Activated B cell treated with CpG ODN at 0.5 μM for 24 hours (primary cell): ENCODE results near the gene CDH10. TPM values are rescaled to one million over a fixed set of nuclear protein-coding genes. Genes with fewer than 3 reads are reported as not detected.

ENCODE experiments used
- ATAC-seq: fragments of 200-7000 bp; cut with Tn5 transposase; one replicate; pipeline ENCODE4 v1.10.0; 2021; ENCODE audit warnings: low read depth, mild to moderate bottlenecking, moderate library complexity
- CTCF ChIA-PET: fragments of 350-600 bp; sonication (Branson Sonifier 250); formaldehyde crosslinking; loops from one replicate; lab custom pipeline; 2021; ENCODE audit warnings: antibody characterized with exemption; lab: Charles Lee
- POLR2A ChIA-PET: fragments of 350-600 bp; sonication (Branson Sonifier 250); formaldehyde crosslinking; loops from one replicate; lab custom pipeline; 2021; ENCODE audit warnings: antibody characterized with exemption; lab: Charles Lee
- DNase-seq: peaks from one replicate; pipeline ENCODE4 v3.0.0; 2022
- H3K27ac Mint-ChIP-seq: one replicate; pipeline ENCODE4 v1.8.0; 2020; ENCODE audit warnings: mixed read lengths
- H3K27me3 Mint-ChIP-seq: one replicate; pipeline ENCODE4 v1.8.0; 2021; ENCODE audit warnings: mixed read lengths
- H3K36me3 Mint-ChIP-seq: one replicate; pipeline ENCODE4 v1.8.0; 2021; ENCODE audit warnings: low read depth, mixed read lengths
- H3K4me1 Mint-ChIP-seq: one replicate; pipeline ENCODE4 v1.8.0; 2021; ENCODE audit warnings: mixed read lengths
- H3K4me3 Mint-ChIP-seq: one replicate; pipeline ENCODE4 v1.8.0; 2020; ENCODE audit warnings: mild to moderate bottlenecking, mixed read lengths
- H3K9me3 Mint-ChIP-seq: one replicate; pipeline ENCODE4 v1.8.0; 2020; ENCODE audit warnings: mixed read lengths
- intact Hi-C: fragments of 100-400 bp; cut with micrococcal nuclease; formaldehyde crosslinking; loops from one replicate; pipeline ENCODE4 v1.15.1; 2024
- total RNA-seq: library from RNA; stranded (reverse); gene quantifications from 2 replicates; pipeline ENCODE4 v1.2.3, GENCODE V29; 2022
- TF ChIP-seq, protein P1 (sequence below): fragments of 200-600 bp; IDR thresholded peaks from one replicate; pipeline ENCODE4 v1.8.0; 2022; ENCODE audit warnings: antibody characterized with exemption, mild to moderate bottlenecking

Gene CDH10
- total RNA-seq, 1 donor from 2014 or later = not detected

DNA sequence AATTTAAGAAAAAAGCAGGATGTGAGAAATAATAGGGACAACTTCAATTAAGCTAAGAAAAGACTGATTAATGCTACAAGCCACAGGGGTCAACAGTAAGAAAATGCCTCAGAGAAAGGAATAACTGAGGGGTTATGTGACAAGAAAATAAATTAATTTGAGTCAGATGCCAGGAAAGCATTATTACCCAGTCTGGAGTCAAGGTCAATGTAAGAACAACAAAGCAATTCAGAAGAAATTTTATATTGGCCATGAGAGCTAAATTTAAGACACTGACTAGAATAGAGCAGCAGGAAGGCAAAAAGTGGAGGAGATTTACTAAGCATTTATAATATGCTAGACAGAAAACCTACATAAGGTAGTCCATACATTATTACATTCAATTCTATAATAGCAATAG lies 73.5 kb downstream of the CDH10 start:
- Mint-ChIP-seq H3K9me3 (no peaks in the 10 kb centered on the region), H3K27ac (no peak overlapping the region), H3K36me3 (no peaks in the 10 kb centered on the region), H3K4me1 (no peaks in the 10 kb centered on the region), H3K27me3 (no peaks in the 10 kb centered on the region), H3K4me3 (no peak overlapping the region)
- ChIA-PET POLR2A (no interaction called here), CTCF (no interaction called here)
- ATAC-seq = no peak
- TF ChIP-seq, protein P1, sequence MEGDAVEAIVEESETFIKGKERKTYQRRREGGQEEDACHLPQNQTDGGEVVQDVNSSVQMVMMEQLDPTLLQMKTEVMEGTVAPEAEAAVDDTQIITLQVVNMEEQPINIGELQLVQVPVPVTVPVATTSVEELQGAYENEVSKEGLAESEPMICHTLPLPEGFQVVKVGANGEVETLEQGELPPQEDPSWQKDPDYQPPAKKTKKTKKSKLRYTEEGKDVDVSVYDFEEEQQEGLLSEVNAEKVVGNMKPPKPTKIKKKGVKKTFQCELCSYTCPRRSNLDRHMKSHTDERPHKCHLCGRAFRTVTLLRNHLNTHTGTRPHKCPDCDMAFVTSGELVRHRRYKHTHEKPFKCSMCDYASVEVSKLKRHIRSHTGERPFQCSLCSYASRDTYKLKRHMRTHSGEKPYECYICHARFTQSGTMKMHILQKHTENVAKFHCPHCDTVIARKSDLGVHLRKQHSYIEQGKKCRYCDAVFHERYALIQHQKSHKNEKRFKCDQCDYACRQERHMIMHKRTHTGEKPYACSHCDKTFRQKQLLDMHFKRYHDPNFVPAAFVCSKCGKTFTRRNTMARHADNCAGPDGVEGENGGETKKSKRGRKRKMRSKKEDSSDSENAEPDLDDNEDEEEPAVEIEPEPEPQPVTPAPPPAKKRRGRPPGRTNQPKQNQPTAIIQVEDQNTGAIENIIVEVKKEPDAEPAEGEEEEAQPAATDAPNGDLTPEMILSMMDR = no peak
- intact Hi-C loops = no loop called here
- no peak for DNase-seq

DNA sequence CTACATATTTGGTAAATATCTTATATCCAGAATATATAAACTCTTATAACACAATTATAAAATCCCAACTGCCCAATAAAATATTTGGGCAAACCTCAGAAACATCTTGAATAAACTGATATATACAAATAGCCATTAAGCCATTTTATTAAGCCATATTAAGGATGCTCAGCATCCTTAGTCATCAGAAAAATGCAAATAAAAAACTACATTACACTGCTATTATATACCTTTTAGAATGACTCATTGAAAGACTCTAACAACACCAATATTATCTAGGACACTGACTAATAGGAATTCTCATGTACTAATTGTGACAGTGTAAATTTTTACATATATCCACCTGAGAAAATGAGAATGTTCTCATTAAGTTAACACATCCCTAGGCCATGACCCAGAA lies 77.8 kb downstream of the CDH10 start:
- TF ChIP-seq, protein P1 = no peak
- no peak overlapping the region for H3K4me3 Mint-ChIP-seq
- ATAC-seq = no peak

GRCh38 chr5:24555229-24555628 lies 89.5 kb downstream of the CDH10 start:
- no peak for DNase-seq
- Mint-ChIP-seq H3K27me3 (no peaks in the 10 kb centered on the region), H3K36me3 (no peaks in the 10 kb centered on the region), H3K9me3 (no peaks in the 10 kb centered on the region), H3K4me1 (no peaks in the 10 kb centered on the region), H3K27ac (no peak overlapping the region), H3K4me3 (no peak overlapping the region)
- POLR2A ChIA-PET = no interaction called here
- ATAC-seq = no peak
- TF ChIP-seq, protein P1 = no peak
- intact Hi-C loops = no loop called here
- CTCF ChIA-PET = no interaction called here

More for the DNA sequence above, 77.8 kb downstream of the CDH10 start:
- DNase-seq = no peak
- H3K36me3 Mint-ChIP-seq = no peaks in the 10 kb centered on the region
- no peaks in the 10 kb centered on the region for H3K27me3 Mint-ChIP-seq
- no peaks in the 10 kb centered on the region for H3K9me3 Mint-ChIP-seq
- ChIA-PET POLR2A (no interaction called here), CTCF (no interaction called here)
- intact Hi-C loops = no loop called here
- no peaks in the 10 kb centered on the region for H3K4me1 Mint-ChIP-seq
- no peak overlapping the region for H3K27ac Mint-ChIP-seq

- H3K4me1 Mint-ChIP-seq = no peaks in the 10 kb centered on the region
- ATAC-seq = no peak
- TF ChIP-seq, protein P1 = no peak
- no peak overlapping the region for H3K27ac Mint-ChIP-seq
- CTCF ChIA-PET = no interaction called here
- intact Hi-C loops = no loop called here
- no peaks in the 10 kb centered on the region for H3K27me3 Mint-ChIP-seq
- no peaks in the 10 kb centered on the region for H3K36me3 Mint-ChIP-seq
- H3K9me3 Mint-ChIP-seq = peaks cover 7% of the 10 kb centered on the region
- no peak for DNase-seq
- POLR2A ChIA-PET = no interaction called here
- H3K4me3 Mint-ChIP-seq = no peak overlapping the region
Observed at GRCh38 chr5:24547132-24547531, 97.6 kb downstream of the CDH10 start.

- H3K4me1 Mint-ChIP-seq = no peaks in the 10 kb centered on the region
- DNase-seq (no peak), ATAC-seq (no peak)
- CTCF ChIA-PET = no interaction called here
- H3K27me3 Mint-ChIP-seq = no peaks in the 10 kb centered on the region
- no peak overlapping the region for H3K27ac Mint-ChIP-seq
- POLR2A ChIA-PET = no interaction called here
- TF ChIP-seq, protein P1 = no peak
- intact Hi-C loops = no loop called here
- H3K36me3 Mint-ChIP-seq = no peaks in the 10 kb centered on the region
- H3K4me3 Mint-ChIP-seq = no peak overlapping the region
- H3K9me3 Mint-ChIP-seq = peaks cover 7% of the 10 kb centered on the region
Observed at GRCh38 chr5:24539613-24540012, 105.2 kb downstream of the CDH10 start.
